ENCODE measurements around the gene RAB11FIP5. TPM values are rescaled to one million over a fixed set of nuclear protein-coding genes. Genes with fewer than 3 reads are reported as not detected.
A peak's percentile ranks its signal among the peaks of the same experiment; 100 is the strongest.

RAB11FIP5 gene
- total and polyA plus RNA-seq, 8 donors: 10.1 to 17.6 (median 15.2) TPM

DNA sequence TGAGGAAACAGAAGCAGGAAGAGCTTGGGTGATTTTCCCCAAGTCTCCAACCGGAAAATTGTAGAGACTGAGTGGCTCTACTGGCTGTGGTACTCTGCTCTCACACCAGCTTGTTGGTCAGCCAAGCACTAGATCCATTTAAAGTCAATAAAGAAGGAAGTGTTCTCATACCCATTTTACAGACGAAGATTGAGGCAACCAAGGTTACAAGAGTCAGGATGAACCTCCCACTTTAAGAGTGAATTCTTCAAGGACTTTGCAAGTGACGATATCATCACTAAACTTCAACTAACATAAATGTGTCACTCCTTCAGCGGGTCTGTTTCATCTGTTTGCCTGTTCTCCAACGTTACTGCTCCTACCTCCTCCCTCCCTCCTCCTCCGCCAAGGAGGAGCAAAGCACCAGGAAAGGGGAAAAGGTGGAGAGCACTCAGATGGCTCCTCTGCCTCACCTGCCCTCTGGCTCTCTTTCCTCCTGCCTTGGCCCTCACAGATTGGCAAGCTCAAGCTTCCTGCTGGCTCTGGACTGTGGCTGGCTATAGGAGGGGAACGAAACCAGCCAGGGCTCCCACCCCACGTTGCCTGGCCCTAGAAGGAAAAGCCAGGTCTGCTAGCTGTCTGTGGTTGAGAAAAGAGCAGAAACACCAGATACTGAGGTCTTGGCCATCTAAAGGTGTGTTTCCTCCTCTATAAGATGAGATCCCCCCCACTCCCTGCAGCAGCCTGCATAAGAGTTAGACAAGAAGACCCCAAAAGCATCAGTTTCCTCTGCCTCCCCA lies 3.6 kb upstream of the RAB11FIP5 start:
- ATAC-seq (no peak), DNase-seq (no peak), FAIRE-seq (no peak)
- no peaks in the 10 kb centered on the region for H3K36me3 ChIP-seq
- WGBS, 2 donors: 74 to 78% methylated on average over 8 of the region's 8 CpGs
- no peak for TF ChIP-seq CTCF (IDR thresholded peaks at IDR 0.05)
- intact Hi-C loops (cut with DNase I): no loop called here
- H3K27me3 ChIP-seq: no peaks in the 10 kb centered on the region
- H3K4me1 ChIP-seq: peaks cover 0 to 3% (median 0%) of the 10 kb centered on the region in 3 donors
- H3K27ac ChIP-seq: no peak overlapping the region
- H3K9me3 ChIP-seq: no peaks in the 10 kb centered on the region
- H3K4me3 ChIP-seq: no peak overlapping the region

GRCh38 chr2:73114273-73114867 lies 1.6 kb upstream of the RAB11FIP5 start:
- 87 to 89% methylated on average over 4 of the region's 4 CpGs for WGBS, 2 donors
- Histone ChIP-seq H3K36me3 (no peaks in the 10 kb centered on the region), H3K27ac (no peak overlapping the region), H3K4me1 (peaks cover 0 to 12% (median 0%) of the 10 kb centered on the region in 3 donors), H3K9me3 (no peaks in the 10 kb centered on the region), H3K27me3 (no peaks in the 10 kb centered on the region), H3K4me3 (no peak overlapping the region)
- DNase-seq (no peak), ATAC-seq (no peak), FAIRE-seq (no peak)
- no peak for TF ChIP-seq CTCF (IDR thresholded peaks at IDR 0.05)
- intact Hi-C loops (cut with DNase I): no loop called here

DNA sequence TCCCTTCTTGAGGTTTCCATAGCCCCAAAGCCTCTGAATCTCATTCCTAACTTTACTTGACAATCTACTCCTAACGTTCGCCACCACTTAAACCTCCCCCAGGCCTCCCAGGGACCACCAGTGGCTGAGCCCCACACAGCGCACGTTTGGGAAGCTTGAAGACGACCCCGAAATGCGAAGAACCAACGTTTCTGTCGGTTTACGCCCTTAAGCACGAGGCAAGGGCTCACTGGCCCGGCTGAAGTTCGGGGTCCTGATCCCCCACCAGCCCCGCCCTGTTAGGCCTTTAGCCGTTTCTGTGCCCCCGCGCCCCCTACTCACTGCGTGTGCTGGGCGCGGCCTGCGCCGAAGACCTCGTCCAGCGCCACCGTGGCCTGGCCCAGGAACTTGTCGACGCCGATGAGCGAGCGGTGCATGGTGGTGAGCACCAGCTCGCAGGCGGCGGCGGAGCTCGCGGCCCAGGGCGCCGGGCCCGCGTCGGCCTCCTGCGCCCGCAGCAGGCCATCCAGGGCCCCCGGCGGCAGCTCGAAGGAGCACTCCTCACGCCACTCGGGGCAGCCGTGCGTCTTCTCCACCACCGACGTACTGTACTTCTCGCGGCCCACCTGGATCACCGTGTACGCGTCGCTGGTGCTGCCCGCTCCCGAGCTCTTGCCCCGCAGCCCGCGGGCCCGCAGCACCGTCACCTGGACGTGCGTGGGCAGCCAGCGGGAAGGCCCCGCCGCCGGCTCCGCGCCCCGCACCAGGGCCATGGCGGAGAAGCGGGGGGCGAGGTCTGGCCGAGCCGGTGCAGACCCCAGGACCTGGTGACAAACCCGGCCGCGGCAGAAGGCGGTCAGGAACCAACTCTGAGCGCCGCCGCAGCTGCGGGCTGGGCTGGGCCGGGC lies 479 bp downstream of the RAB11FIP5 start:
- H3K9me3 ChIP-seq: no peaks in the 10 kb centered on the region
- TF ChIP-seq CTCF (IDR thresholded peaks at IDR 0.05): no peak
- WGBS, 2 donors: 1 to 2% methylated on average over 40 to 88 of the region's 88 CpGs
- intact Hi-C loops (cut with DNase I): no loop called here
- FAIRE-seq (no peak), DNase-seq (peak in 4 of 6 donors; percentile 37 to 78 (median 60)), ATAC-seq (peak; percentile 46 to 59 (median 52))
- peaks cover 0 to 19% (median 0%) of the 10 kb centered on the region in 3 donors for H3K4me1 ChIP-seq
- H3K4me3 ChIP-seq: peak overlapping the region; percentile 71 to 90 (median 83)
- H3K27ac ChIP-seq: peak overlapping the region; percentile 80 to 86 (median 85)
- no peaks in the 10 kb centered on the region for H3K27me3 ChIP-seq
- no peaks in the 10 kb centered on the region for H3K36me3 ChIP-seq

GRCh38 chr2:73111073-73112025 lies 1.4 kb downstream of the RAB11FIP5 start:
- FAIRE-seq (no peak), DNase-seq (peak in 2 of 6 donors; percentile 44 to 48), ATAC-seq (peak; percentile 23 to 57 (median 48))
- Histone ChIP-seq H3K9me3 (no peaks in the 10 kb centered on the region), H3K27ac (peak overlapping the region; percentile 80 to 86 (median 85)), H3K27me3 (no peaks in the 10 kb centered on the region), H3K4me3 (peak overlapping the region; percentile 71 to 90 (median 83)), H3K4me1 (peaks cover 0 to 21% (median 0%) of the 10 kb centered on the region in 3 donors), H3K36me3 (no peaks in the 10 kb centered on the region)
- TF ChIP-seq CTCF (IDR thresholded peaks at IDR 0.05): no peak
- intact Hi-C loops (cut with DNase I): no loop called here
- 5 to 9% methylated on average over 16 of the region's 16 CpGs for WGBS, 2 donors

Measured in pancreas (tissue), 10 donors.